Activated T-cell treated with anti-CD3 and anti-CD28 coated beads, Interleukin-2, amount 50 U/mL, for 48 hours (primary cell): Measurements from ENCODE around the gene CACNA1C.
"Not testable (repeated sequence)": the region's sequence is repeated elsewhere in the genome, so short reads cannot be mapped to it uniquely, and the experiment has no call there.

ENCODE experiments used
- DNase-seq, 2 experiments: peaks; one replicate each; pipeline ENCODE4 v3.0.0-alpha.2; 2020

The CACNA1C gene

DNA sequence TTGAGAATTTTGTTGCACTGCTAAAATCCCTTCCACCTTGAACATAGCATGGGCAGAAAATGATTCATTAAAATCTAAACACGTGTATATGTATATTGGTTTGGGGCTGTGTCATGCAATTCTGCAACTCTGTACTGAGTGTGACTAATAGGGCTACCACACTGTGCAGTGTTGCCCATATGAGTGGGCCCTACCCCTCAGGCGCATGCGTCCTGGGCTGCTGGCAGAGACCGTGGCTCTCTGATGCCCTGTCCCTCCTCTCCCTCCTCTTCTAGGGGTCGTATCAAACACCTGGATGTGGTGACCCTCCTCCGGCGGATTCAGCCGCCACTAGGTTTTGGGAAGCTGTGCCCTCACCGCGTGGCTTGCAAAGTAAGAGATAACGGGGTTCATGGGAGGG lies 613.6 kb downstream of the CACNA1C start:
- DNase-seq, result no peak

- no peak for DNase-seq
Observed at GRCh38 chr12:2666846-2667245, 614.1 kb downstream of the CACNA1C start.

DNA sequence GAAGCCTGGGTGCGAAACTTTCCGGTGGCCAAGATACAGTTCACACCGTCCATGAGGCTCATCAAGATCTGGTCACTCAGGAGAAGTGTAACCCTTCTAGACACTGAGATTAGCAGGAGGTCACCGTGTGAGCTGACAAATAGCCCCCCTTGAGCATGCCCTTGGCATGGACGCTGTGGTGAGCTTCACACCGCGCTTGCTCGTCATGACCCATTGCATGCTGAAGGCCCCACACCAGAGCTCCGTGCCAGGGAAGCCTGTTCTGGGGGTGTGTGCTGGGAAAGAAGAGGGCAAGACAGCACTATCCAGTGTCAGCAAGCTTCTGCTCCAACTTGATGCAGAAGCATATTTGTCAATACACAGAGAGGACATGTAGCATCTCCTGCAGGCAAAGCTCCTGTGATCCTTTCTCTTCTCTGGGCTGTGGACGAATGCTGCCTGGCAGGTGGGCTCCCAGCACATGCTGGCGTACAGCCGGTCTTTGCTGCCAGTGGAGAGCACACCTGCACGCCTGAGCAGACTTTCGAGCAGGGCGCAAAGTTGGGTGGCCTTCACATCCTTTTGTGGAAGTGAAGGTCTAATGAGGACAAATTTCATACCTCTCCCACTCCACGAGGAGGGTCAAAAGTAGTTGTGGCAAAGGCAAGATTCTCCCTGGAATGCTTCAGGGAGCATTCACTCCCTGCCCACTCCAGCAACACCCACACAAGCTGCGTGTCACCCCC lies 615.1 kb downstream of the CACNA1C start:
- no peak for DNase-seq

DNA sequence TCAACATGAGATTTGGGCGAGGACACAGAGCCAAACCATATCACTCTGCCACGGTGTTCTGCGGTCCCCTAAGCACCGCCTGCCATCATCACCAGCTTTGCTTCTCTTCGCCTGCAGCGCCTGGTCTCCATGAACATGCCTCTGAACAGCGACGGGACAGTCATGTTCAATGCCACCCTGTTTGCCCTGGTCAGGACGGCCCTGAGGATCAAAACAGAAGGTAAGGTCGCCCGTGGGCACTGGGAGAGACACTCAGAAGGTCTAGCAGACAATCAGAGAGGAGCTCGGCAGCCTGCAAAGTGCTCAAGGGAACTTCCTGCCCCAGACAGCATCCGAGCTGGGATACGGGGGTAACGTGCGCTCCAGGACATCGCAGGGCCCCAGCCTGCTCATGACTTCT lies 616.0 kb downstream of the CACNA1C start:
- no peak for DNase-seq

GRCh38 chr12:2669560-2669959 lies 616.8 kb downstream of the CACNA1C start:
- no peak for DNase-seq

DNA sequence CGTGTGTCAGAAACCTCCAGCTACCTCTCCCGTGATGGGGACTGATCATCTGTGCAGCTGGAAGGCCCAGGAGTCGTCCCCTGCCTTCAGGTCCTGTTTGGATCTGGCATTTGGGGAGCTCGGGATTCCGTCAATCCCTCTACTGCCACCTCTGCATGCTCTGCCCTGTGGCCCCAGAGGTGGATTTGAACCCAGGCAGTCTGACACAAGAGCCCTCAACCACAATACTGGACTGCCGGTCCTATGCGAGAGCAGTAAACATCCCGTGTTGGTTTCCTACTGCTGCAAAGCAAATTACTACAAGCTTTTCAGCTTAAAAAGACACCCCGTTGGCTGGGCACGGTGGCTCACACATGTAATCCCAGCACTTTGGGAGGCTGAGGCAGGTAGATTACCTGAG lies 620.1 kb downstream of the CACNA1C start:
- no peak for DNase-seq

- DNase-seq, result peak in 1 of 2 experiments; percentile 17
Observed at GRCh38 chr12:2673966-2674810, 621.4 kb downstream of the CACNA1C start.

DNA sequence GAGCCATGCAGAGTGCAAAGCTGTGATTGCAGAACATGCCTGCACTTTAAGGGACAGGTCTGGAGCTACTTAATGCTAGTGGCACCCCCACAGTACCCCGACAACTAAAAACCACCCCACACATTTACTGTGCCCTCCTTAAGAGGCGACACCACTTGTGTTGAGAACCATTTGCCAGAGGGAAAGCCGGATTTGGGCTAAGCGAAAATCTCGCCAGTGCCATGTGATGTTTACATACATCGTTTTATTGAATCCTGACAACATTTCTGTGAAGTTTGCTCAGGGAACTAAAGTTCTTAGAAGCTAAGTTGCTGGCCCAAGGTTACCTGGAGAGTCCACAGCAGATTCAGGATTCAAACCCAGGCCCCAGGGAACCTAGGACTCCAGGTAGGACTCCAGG lies 623.0 kb downstream of the CACNA1C start:
- DNase-seq, result no peak

- DNase-seq, result no peak
Observed at GRCh38 chr12:2677142-2677880, 624.5 kb downstream of the CACNA1C start.

- no peak for DNase-seq
Observed at GRCh38 chr12:2678426-2678825, 625.6 kb downstream of the CACNA1C start.

DNA sequence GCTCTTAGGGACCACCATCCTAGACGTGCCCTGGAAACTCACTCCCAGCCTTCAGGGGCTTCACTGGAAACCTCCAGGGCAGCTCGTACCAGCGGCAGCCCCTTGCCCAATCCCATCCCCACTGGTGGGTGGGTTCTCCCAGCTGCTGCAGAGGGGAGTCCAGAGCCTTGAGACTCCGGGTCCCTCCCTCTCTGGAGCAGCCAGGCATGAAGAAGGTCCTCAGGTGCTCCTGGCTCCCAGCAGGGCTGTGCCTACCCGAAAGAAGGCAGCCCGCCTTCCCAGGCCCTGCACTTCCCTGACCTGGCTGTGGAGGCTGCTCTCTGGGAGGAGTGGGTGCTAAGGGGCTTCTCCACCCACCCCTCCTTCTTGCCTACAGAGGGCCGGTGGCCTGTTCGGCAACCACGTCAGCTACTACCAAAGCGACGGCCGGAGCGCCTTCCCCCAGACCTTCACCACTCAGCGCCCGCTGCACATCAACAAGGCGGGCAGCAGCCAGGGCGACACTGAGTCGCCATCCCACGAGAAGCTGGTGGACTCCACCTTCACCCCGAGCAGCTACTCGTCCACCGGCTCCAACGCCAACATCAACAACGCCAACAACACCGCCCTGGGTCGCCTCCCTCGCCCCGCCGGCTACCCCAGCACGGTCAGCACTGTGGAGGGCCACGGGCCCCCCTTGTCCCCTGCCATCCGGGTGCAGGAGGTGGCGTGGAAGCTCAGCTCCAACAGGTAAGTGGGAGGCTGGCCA lies 626.5 kb downstream of the CACNA1C start:
- no peak for DNase-seq

GRCh38 chr12:2679816-2680675 lies 627.3 kb downstream of the CACNA1C start:
- DNase-seq, result no peak

DNA sequence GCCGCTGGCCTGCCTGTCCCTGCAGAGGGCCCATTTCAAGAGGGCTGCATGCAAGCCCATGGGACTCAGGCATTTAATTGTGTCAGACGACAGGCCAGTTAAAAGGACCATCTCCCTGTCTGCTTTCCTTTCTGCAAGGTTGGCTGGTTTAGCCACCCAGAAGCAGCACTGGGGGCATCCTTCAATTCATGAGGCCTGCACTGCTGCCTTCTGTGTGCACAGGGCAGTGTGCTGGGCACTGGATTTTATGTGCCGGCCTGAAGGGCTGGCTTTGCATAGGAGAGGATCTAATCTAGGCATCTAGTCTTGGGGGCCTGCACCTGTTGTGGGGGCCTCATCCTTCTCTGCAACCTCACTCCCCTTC lies 627.9 kb downstream of the CACNA1C start:
- DNase-seq, result no peak

- DNase-seq, result no peak
Observed at GRCh38 chr12:2681450-2682205, 628.8 kb downstream of the CACNA1C start.

- peak; percentile 41 to 50 for DNase-seq
Observed at GRCh38 chr12:2682296-2683251, 629.8 kb downstream of the CACNA1C start.

GRCh38 chr12:2683283-2684025 lies 630.7 kb downstream of the CACNA1C start:
- no peak for DNase-seq

DNA sequence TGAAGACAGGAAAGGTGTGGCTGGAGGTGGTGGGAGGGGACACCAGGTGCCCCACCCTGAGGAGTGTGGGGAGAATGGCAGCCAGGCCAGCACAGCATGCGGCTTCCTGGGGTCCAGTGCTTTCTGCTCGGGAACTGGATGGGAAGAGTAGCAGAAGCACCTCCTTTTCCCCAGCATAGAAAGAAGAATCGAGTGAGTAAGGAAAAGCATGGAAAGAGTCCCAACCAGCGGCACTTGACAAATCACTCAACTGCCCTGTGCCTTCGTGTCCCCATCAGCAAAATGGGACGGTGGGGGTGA lies 631.2 kb downstream of the CACNA1C start:
- DNase-seq, result not testable (repeated sequence)

DNA sequence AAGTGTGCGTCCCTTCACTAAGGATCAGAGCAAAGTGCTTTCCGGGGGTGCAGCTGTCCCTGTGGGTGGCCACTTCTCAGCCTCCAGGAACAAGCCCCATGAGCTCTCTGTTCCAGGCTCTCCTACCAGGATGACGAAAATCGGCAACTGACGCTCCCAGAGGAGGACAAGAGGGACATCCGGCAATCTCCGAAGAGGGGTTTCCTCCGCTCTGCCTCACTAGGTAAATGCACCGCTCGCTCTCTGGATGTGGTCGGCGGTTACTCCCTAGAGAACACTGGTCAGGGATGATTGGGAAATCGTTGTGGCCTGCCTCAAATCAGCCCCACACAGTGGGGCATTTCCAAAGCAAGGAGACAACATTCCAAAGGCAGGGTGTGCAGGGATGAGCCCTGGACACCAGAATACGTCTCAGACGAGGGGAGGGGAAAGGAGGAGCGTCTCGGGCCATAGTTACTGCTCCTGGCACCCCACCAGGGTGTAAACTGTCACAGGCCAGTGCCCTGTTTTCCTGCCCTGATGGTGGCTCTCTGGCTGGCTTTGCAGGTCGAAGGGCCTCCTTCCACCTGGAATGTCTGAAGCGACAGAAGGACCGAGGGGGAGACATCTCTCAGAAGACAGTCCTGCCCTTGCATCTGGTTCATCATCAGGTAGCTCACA lies 633.0 kb downstream of the CACNA1C start:
- not testable (repeated sequence) for DNase-seq

DNA sequence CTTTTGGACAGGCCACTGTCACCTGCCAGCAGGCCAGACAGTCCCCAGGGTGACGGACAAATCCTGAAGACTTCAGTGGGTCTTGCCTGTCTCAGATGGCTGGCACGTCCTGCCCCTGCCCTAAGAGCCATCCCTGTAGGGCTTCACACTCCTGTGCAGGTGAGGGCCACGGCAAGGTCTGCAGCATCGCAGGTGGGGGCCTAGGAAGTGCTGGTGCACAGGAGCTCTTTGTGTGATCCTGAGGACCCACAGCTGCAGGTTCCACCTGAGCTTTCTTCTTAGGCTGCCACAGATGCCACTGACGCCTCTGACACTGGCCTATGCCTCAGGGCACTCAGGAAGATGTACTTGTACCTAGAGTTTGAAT lies 633.5 kb downstream of the CACNA1C start:
- DNase-seq, result no peak
